GM10266 (cell line): Measurements from ENCODE around the gene ZFPM1.

Experiments
- DNase-seq: peaks from one replicate; pipeline ENCODE4 v3.0.0; 2012; ENCODE audit errors: extremely low spot score
- TF ChIP-seq, protein P1 (sequence below): IDR thresholded peaks from 2 replicates; pipeline ENCODE4 v1.5.1; 2012; ENCODE audit warnings: mild to moderate bottlenecking, low read depth; ENCODE audit not compliant: control insufficient read depth, insufficient read depth; ENCODE audit errors: missing control alignments

ZFPM1 gene

DNA sequence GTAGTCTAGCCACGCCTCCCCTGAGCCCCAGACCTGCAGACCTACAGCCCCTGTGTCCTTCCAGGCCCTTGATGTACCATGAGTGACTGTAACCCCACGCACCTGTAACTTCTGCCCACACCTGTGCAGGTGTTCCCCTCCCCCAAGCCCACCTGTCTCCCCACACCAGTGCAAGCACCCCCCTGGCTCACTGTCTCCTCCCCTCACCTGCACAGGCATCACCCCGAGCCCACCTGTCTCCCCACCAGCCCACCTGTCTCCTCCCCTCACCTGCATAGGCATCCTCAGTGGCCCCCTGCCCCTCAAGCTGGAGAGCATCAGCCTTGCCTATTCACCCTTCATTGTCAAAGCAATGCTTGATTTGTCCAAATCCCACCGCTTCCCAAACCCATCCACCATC, 84.8 kb downstream of the ZFPM1 start:
- DNase-seq = no peak
- TF ChIP-seq, protein P1, sequence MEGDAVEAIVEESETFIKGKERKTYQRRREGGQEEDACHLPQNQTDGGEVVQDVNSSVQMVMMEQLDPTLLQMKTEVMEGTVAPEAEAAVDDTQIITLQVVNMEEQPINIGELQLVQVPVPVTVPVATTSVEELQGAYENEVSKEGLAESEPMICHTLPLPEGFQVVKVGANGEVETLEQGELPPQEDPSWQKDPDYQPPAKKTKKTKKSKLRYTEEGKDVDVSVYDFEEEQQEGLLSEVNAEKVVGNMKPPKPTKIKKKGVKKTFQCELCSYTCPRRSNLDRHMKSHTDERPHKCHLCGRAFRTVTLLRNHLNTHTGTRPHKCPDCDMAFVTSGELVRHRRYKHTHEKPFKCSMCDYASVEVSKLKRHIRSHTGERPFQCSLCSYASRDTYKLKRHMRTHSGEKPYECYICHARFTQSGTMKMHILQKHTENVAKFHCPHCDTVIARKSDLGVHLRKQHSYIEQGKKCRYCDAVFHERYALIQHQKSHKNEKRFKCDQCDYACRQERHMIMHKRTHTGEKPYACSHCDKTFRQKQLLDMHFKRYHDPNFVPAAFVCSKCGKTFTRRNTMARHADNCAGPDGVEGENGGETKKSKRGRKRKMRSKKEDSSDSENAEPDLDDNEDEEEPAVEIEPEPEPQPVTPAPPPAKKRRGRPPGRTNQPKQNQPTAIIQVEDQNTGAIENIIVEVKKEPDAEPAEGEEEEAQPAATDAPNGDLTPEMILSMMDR = no peak

DNA sequence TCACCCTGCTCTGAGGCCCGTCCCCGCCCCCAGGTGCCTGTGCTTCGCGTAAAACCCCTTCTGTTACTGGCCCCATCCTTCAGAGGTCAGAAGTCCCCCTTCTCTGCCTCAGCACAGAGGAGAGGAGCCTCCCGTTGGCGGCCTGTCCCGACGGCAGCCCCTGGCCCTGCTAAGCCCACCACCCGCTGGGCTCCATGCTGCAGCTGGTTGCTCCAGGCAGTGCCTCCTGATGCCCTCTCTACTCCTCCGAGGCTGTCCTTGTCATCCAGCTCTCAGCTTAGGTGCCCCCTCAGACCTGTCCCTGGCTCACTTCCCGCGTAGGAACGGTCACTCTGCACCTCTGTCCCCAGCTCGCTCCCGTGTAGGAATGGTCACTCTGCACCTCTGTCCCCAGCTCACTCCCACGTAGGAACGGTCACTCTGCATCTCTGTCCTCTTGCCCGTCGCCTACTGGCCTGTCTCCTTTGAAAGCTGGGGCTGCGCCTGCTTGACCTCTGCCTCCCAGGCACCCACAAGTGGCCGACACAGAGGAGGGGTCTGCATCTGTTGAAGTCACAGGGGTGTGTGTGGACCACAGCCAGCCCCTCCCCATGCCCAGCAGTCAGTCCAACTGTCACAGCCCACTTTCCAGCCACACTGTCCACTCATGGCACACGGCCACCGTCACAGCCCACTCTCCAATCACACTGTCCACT, 85.4 kb downstream of the ZFPM1 start:
- no peak for DNase-seq
- TF ChIP-seq, protein P1 = no peak

DNA sequence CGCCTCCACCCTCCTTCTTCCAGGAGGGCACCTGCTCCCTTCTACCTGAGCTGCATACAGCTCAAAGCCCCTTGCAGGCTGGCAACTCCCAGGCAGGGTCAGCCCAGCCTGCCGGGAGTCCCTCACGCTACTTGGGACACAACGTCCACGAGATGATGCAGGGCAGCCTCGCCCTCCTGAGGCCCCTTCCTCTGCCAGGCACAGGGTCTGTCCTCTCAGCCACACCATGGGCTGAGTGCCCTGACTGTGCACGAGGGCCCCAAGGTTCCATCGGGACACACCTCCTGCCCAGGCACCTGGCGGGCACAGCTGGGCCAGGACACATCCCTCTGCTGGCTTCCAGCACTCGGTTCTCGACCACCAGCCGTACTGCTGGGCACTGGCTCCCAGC, 86.2 kb downstream of the ZFPM1 start:
- DNase-seq = no peak
- TF ChIP-seq, protein P1 = no peak

- TF ChIP-seq, protein P1 = no peak
Measured at GRCh38 chr16:88539652-88540345, 86.7 kb downstream of the ZFPM1 start.

GRCh38 chr16:88540346-88540977, 87.4 kb downstream of the ZFPM1 start:
- no peak for DNase-seq
- TF ChIP-seq, protein P1 = no peak

More at GRCh38 chr16:88539652-88540345, 86.7 kb downstream of the ZFPM1 start:
- DNase-seq = no peak

DNA sequence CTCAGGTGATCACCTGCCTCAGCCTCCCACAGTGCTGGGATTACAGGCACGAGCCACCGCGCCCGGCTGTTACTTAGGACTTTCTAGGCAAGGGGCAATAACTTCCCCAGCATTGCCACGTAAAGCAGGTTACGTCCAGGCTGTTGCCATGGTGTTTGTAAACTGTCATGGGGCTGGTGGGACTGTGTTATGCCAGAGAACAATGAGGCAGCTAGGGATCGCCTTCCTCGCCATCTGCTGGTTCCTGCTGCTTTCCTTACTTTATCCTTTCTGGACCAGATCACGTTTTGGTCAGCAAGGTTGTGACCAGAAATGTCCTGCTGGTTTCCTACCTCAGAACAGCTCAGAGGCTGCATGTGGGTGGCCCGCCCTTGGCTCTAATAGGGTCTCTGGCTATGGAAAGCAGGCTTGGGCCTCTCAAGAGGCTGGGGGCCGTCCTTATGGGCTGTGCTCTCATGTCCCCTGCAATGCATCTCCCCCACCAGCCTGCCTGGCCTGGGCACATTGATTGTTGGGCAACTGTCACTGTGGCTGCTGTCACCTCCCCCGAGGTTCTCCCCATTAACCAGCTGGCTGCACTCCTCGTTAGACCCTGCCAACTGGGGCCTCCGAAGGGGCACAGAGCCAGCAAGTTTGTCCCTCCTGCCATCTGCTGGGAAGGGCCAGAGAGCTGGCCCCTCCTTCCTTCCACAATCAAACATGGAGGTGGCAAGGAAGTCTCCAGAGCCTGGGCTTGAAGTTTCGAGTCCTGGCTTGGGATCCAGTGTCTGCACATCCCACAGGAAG, 88.9 kb downstream of the ZFPM1 start:
- DNase-seq = no peak
- TF ChIP-seq, protein P1 = no peak
